KOPT-K1 (cell line): ENCODE data around the gene MTHFD2L.

ENCODE experiments used
- H3K27ac ChIP-seq: fragments of 200-600 bp; sonication (generic); 2 replicates; pipeline ENCODE4 v1.5.1; 2016; ENCODE audit warnings: antibody characterized with exemption, mild to moderate bottlenecking, low read depth, low read length; ENCODE audit not compliant: poor library complexity, severe bottlenecking
- H3K36me3 ChIP-seq: fragments of 200-600 bp; sonication (generic); 2 replicates; pipeline ENCODE4 v1.5.1; 2017; ENCODE audit warnings: antibody characterized with exemption, mild to moderate bottlenecking, low read length, moderate library complexity; ENCODE audit not compliant: insufficient read depth
- H3K9me3 ChIP-seq: fragments of 200-600 bp; sonication (generic); 2 replicates; pipeline ENCODE4 v1.5.1; 2017; ENCODE audit warnings: antibody characterized with exemption, low read length, mild to moderate bottlenecking; ENCODE audit not compliant: insufficient read depth, poor library complexity, severe bottlenecking

The MTHFD2L gene

DNA sequence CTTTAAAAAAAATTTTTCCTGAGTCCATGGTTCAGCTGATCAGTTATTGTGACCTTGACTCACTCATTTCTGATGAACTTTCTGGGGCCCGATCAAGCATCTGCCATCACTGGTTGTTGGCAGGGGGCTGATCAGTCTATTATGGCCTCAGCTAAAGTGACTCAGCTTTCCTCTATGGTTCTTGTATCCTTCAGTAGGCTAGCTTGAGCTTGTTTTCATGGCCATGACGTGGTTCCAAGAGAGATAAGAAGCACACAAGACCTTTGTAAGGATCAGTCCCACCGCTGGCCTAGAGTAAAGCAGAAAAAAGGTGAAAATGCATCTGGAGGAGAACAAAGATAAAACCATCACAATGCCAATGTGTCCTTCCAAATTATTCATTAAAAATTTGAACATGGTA is 120.6 kb downstream of the MTHFD2L start:
- Histone ChIP-seq H3K27ac (no peak overlapping the region), H3K36me3 (no peaks in the 10 kb centered on the region), H3K9me3 (no peaks in the 10 kb centered on the region)

DNA sequence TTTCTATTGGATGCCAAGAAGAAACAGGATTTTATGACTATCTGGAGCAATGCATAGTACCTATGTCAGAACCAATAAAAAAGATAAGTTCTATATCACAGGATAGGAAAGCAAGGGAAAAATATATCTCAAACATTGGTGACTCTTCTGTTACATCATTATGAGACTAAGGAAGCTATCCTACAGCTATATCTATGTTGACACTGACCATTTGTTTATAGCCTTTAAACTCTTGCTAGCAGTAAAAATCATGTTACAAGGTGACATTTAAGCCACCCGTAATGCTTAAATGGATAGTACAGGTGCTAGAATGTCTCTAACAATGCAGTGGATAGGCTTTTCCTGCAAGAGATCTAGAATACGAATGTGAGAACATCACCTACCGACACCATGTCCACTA is 121.8 kb downstream of the MTHFD2L start:
- Histone ChIP-seq H3K36me3 (no peaks in the 10 kb centered on the region), H3K9me3 (no peaks in the 10 kb centered on the region), H3K27ac (no peak overlapping the region)

DNA sequence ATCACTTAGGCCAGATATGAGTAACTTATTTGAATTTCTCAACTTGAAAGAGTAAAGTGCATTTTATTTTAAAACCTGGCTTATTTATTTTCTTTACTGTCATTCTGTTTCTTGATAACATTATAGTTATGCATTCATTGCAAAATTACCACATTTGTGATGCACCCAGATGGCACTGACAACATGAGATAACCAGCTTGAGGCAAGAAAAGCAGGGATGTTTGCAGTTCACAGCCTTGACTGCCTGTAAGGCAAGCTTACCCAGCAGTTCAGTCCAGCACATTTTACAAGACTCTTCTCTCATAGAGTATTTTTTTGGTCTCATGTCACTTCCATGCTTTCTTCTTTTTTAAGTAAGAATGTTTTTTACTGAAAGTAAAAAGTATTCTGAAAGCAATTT is 125.0 kb downstream of the MTHFD2L start:
- no peaks in the 10 kb centered on the region for H3K9me3 ChIP-seq
- no peaks in the 10 kb centered on the region for H3K36me3 ChIP-seq
- H3K27ac ChIP-seq = no peak overlapping the region

DNA sequence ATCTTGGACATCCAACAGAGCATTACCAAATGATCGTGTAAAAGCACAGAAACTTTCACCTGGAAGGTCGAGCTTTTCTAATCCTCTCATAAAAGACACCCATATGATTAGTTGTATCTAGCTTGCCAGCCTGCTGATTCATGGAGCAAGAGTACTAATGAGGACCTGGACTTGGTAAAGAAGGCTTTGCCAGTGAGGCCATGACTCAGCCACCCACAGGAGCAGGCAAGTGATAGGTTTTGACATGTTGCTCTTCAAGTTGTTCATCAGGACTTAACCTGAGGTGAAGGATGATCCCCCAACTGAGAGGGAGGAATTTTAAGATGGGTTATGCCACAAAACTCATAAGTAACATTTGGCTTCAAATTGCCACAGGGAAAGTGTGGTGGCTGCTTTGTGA is 125.7 kb downstream of the MTHFD2L start:
- no peak overlapping the region for H3K27ac ChIP-seq

DNA sequence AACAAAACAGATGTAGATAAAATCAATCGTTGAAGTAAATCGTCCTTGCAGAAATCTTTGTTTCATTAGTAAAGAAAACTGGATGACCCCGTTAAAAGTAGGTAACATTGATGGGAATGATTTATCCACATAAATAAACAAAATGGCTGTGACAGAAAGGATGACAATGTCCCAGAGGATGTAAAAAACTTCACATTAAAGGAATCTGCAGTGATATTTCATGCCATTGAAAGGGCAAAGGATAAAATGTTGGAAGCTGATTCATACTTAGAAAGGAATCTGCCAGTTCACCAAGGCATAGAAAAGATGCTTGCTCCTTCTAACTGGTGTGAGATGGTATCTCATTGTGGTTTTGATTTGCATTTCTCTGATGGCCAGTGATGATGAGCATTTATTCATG is 126.1 kb downstream of the MTHFD2L start:
- no peak overlapping the region for H3K27ac ChIP-seq

More for the DNA sequence above, 125.7 kb downstream of the MTHFD2L start:
- Histone ChIP-seq H3K9me3 (no peaks in the 10 kb centered on the region), H3K36me3 (no peaks in the 10 kb centered on the region)

DNA sequence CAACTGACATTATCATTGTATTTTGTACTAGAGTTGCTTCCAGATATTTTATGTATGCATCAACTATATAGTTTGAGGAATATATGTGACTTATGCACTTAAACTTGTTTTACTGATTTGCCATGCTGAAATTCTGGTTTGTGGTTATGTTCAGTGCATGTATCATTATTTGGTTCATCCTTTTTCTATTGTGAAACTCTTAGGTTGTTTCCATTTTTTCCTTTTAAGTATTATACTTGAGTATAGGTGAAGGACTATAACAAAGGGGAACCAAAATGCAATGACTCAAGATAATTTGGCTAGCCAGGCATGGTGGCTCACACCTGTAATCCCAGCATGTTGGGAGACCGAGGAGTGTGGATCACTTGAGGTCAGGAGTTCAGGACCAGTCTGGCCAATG is 129.2 kb downstream of the MTHFD2L start:
- Histone ChIP-seq H3K36me3 (no peaks in the 10 kb centered on the region), H3K27ac (no peak overlapping the region), H3K9me3 (no peaks in the 10 kb centered on the region)

More for the DNA sequence above, 126.1 kb downstream of the MTHFD2L start:
- H3K9me3 ChIP-seq = no peaks in the 10 kb centered on the region
- no peaks in the 10 kb centered on the region for H3K36me3 ChIP-seq

DNA sequence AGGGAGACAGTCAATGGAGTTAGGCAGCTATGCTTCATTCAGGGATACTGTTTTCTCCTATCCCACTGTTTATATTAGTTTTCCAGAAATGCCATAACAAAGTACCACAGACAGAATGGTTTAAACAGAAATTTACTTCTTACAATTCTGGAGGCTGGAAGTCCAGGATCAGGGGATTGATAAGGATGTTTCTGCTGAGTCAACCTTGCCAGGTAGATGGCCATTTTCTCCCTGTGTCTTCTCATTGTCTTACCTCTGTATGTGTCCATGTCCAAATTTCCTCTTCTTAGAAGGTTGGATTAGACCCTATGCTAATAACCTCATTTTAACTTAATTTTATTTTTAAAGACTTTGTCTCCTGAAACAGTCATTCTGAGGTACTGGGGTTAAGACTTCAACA is 129.9 kb downstream of the MTHFD2L start:
- no peaks in the 10 kb centered on the region for H3K36me3 ChIP-seq
- no peak overlapping the region for H3K27ac ChIP-seq
- no peaks in the 10 kb centered on the region for H3K9me3 ChIP-seq

DNA sequence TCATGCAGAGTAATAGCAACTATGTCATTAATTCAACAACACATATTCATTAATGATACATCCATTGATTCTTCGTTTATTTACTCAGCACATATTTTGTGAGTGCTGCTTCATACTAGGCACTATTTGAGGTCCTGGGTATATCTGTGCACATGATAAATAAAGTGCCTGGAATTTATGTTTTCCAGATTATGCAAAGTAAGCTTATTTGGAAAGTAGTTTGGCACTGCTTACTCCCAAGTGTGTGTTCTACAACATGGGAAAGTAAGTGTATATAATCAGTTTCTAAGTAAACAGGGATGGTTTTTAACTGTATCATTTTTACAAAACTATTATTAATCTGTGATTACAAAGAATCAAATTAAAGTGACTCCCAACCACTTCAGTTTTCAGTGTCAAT is 133.6 kb downstream of the MTHFD2L start:
- H3K27ac ChIP-seq = no peak overlapping the region
- H3K9me3 ChIP-seq = no peaks in the 10 kb centered on the region
- no peaks in the 10 kb centered on the region for H3K36me3 ChIP-seq

DNA sequence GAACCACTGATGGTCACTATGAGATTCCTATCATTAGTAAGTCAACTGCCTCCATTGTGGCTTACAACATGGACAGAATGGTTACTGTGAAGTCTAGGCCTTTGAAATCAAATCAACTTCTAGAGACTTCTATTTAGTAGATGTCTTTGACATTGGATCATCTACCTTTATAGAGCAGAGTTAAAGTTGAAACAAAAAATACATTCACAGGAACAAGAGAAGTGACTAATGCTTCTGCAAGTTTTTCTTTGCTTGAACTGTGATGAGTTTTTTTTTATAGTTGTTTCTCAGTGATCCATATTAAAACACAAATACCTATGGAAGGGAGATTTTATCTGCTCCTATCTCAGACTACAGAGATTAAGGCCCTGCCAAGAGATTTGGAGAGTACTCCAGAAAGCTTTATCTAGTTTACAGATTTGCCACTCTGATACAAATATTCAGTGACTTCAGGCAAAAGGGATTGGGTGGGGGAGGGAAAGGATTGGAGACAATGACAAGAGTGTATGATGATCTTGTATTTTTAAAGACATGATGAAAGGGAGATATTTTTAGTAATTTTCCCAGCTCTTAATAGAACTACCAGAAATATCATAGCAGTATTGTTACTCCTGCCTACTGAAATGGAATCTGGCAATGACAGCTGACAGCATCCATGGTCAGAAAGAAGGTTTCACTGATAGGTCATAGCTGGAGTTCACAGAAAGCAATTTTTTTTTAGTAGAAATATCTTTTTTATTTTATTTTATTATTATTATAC is 134.4 kb downstream of the MTHFD2L start:
- Histone ChIP-seq H3K36me3 (no peaks in the 10 kb centered on the region), H3K9me3 (no peaks in the 10 kb centered on the region), H3K27ac (no peak overlapping the region)

DNA sequence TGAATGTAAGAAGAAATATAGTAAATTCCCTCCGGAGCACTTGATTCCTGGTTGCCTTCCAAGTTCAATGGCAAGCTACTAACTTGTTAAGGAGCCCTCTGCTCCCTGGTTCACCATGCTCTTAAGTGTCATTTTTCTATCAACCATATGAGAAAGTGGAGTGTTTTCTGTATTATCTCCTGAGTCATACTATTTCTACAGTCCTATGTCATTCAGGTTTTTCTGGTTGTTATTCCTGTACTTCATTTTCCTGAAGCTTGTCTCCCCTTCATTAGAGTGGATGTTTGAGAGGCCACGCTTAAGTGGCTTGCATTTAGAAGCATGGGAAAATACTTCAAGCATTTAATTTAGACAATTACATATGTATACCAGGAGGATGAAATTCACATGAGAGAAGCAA is 135.6 kb downstream of the MTHFD2L start:
- Histone ChIP-seq H3K27ac (no peak overlapping the region), H3K9me3 (no peaks in the 10 kb centered on the region), H3K36me3 (no peaks in the 10 kb centered on the region)

DNA sequence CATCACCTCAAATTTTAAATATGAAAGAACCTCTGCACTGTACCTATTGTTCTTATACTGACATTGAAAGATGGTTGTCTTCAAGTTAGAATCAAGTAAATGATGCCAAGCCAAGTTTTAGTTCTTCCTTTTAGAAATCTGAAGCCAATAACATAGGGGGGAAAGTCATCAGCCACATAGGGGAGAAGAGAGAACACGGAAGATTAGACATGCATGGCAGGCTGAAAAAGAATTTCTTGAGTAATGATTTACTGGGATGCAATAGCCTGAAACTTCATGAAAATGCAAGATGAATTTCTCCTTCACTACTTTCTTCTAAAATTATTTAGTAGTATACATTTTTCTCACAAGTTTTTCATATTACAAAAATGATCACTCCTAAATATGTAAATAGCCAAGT is 136.8 kb downstream of the MTHFD2L start:
- no peaks in the 10 kb centered on the region for H3K36me3 ChIP-seq
- no peak overlapping the region for H3K27ac ChIP-seq
- H3K9me3 ChIP-seq = no peaks in the 10 kb centered on the region

DNA sequence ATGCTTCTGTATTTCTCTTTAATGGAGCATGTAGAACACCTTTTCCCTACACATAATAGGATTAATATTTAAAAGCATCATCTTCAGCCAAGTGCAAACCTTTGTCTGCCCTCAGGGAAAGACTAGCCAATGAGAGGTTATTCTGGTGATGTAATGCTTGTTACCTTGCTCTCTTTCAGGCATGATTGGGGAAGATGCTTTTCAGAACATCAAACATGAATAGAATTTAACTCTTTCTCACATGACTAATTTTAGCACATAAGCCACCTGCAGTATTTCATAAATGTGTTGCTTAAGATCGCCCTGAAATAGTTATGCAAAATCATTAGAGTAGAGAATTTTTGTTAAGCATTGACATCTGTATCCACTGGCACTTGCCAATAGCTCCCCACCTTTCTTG is 139.6 kb downstream of the MTHFD2L start:
- H3K9me3 ChIP-seq = no peaks in the 10 kb centered on the region
- H3K27ac ChIP-seq = no peak overlapping the region

DNA sequence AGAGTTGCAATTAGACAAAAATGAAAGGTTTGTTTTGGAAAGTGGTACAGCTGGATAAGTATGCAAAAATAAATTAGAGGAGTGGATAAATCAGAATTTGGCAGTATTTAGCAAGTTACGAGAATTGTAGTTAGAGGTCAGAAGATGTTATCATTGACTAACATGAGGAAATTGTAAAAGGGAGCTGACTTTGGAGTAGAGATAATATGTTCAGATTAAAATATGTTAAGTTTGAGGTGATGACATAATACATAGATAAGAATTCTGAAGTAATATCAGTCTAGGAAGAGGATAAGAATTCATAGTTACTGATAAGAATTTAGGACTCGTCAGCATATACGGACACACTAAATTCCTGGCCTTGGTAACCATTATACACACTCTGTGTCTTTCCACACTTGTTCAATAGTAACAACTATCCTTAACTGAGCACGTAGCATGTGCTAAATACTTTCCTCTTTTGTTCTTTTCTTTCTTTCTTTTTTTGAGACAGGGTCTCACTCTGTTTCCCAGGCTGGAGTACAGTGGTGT is 146.2 kb downstream of the MTHFD2L start:
- Histone ChIP-seq H3K36me3 (no peaks in the 10 kb centered on the region), H3K27ac (no peak overlapping the region), H3K9me3 (no peaks in the 10 kb centered on the region)

More for the DNA sequence above, 139.6 kb downstream of the MTHFD2L start:
- no peaks in the 10 kb centered on the region for H3K36me3 ChIP-seq

DNA sequence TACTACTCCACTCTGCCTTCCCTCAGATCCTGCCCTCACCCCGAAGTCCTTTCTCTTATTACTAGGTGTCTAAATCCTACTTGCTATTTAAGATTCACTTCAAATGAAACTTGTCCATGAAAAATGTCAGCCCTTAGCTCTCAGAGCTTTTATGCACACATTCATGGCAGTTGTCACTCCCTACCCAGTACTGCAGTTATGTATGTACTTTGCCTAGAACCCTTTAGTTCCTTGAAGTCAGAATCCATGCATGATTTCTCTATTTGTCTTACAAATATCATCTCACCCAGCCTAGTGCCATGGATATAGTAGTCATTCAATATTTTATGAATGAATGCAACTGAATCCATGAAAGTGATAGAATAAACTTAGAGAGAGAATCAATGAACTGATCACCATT is 147.1 kb downstream of the MTHFD2L start:
- Histone ChIP-seq H3K9me3 (no peaks in the 10 kb centered on the region), H3K27ac (no peak overlapping the region), H3K36me3 (no peaks in the 10 kb centered on the region)

DNA sequence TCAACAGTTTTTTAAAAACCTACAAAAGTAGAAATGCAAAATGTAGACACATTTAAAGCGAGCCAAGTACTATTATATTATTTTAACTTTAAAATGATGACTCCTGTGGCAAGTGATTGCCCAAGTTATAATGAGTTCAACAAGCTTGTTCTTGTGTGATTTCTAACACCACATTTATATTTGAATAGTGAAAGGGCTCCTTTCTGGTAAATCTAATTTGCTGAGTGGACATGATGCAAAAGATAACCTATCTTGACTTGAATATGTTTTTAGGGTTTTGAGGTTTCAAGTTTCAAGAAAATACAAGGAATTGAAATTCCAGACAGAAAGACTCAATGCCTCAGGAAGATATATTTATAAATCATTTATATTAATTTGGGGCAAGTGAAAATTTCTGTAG is 149.3 kb downstream of the MTHFD2L start:
- H3K36me3 ChIP-seq = no peaks in the 10 kb centered on the region
- H3K27ac ChIP-seq = no peak overlapping the region
- no peaks in the 10 kb centered on the region for H3K9me3 ChIP-seq

DNA sequence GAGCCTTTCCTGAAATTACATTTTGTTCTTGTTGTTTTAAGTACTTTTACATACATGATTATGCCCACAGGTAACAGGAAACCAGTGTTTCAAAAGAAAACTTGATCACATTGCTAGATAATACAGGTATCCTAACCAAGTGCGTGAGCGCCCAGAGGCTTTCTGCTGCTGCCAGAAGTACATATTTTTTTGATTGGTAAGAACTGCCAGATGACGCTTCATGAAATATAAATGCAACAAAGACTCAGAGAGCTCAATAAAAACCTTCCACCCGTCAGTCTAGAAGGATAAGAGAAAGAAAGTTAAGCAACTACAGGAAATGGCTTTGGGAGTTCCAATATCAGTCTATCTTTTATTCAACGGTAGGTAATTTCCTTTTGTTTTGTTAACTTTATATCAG is 150.3 kb downstream of the MTHFD2L start, which contains the start of gene EPGN:
Gene EPGN, plus strand, starts transcription at position 256 of the 400 bp plus-strand sequence. Its CDS starts 64 bp downstream, at position 320.
- H3K27ac ChIP-seq = no peak within 1 kb of the TSS
- H3K36me3 ChIP-seq = no peaks in the 10 kb centered on the region
- no peaks in the 10 kb centered on the region for H3K9me3 ChIP-seq
